Measurements from ENCODE around the gene KCTD10. TPM values are rescaled to one million over a fixed set of nuclear protein-coding genes. Genes with fewer than 3 reads are reported as not detected.

KCTD10 gene
- total and polyA plus RNA-seq, 4 donors = 4.2 to 20.1 (median 9.9) TPM

- Histone ChIP-seq H3K36me3 (ENCODE audit: control insufficient read depth in 4 of 4, insufficient read depth in 3 of 4, low read depth in 1 of 4, low read length in 3 of 4) (peaks cover 2 to 21% (median 14%) of the 10 kb centered on the region in 4 donors), H3K9me3 (ENCODE audit: control insufficient read depth in 4 of 4, low read length in 3 of 4) (no peaks in the 10 kb centered on the region), H3K27ac (ENCODE audit: low read depth in 1 of 2, low read length in 2 of 2) (no peak overlapping the region), H3K4me3 (ENCODE audit: low read depth in 1 of 3, low read length in 3 of 3) (no peak overlapping the region), H3K9ac (ENCODE audit: low read depth in 1 of 2, low read length in 2 of 2) (no peak overlapping the region), H3K27me3 (ENCODE audit: control insufficient read depth in 4 of 4, insufficient read depth in 4 of 4, low read length in 3 of 4) (no peaks in the 10 kb centered on the region), H3K4me1 (ENCODE audit: control insufficient read depth in 4 of 4, insufficient read depth in 4 of 4, low read length in 3 of 4) (peaks cover 0 to 11% (median 0%) of the 10 kb centered on the region in 4 donors)
- TF ChIP-seq NR2F2 (IDR thresholded peaks at IDR 0.05) = peak; percentile 23
- TF ChIP-seq RAD21 (IDR thresholded peaks at IDR 0.05) = no peak
- DNase-seq (ENCODE audit: low spot score) = no peak
- WGBS = 77% methylated on average over 7 of the region's 8 CpGs
These were observed 9.0 kb downstream of the KCTD10 start for GRCh38 chr12:109467978-109468676.

GRCh38 chr12:109466821-109467220, 10.3 kb downstream of the KCTD10 start:
- Histone ChIP-seq H3K9me3 (ENCODE audit: control insufficient read depth in 4 of 4, low read length in 3 of 4) (no peaks in the 10 kb centered on the region), H3K36me3 (ENCODE audit: control insufficient read depth in 4 of 4, insufficient read depth in 3 of 4, low read depth in 1 of 4, low read length in 3 of 4) (peaks cover 2 to 21% (median 14%) of the 10 kb centered on the region in 4 donors), H3K4me1 (ENCODE audit: control insufficient read depth in 4 of 4, insufficient read depth in 4 of 4, low read length in 3 of 4) (peaks cover 3 to 22% (median 8%) of the 10 kb centered on the region in 4 donors), H3K27me3 (ENCODE audit: control insufficient read depth in 4 of 4, insufficient read depth in 4 of 4, low read length in 3 of 4) (no peaks in the 10 kb centered on the region), H3K4me3 (ENCODE audit: low read depth in 1 of 3, low read length in 3 of 3) (no peak overlapping the region), H3K9ac (ENCODE audit: low read depth in 1 of 2, low read length in 2 of 2) (no peak overlapping the region), H3K27ac (ENCODE audit: low read depth in 1 of 2, low read length in 2 of 2) (no peak overlapping the region)
- no peak for DNase-seq (ENCODE audit: low spot score)
- peak in 1 of 2 donors; percentile 24 for TF ChIP-seq RXRA (IDR thresholded peaks at IDR 0.05)
- peak; percentile 15 for TF ChIP-seq NR2F2 (IDR thresholded peaks at IDR 0.05)
- TF ChIP-seq FOXA2 (IDR thresholded peaks at IDR 0.05) = no peak
- 72% methylated on average over 3 of the region's 3 CpGs for WGBS

GRCh38 chr12:109466305-109466704, 10.8 kb downstream of the KCTD10 start:
- peaks cover 6 to 27% (median 12%) of the 10 kb centered on the region in 4 donors for H3K4me1 ChIP-seq (ENCODE audit: control insufficient read depth in 4 of 4, insufficient read depth in 4 of 4, low read length in 3 of 4)
- no peaks in the 10 kb centered on the region for H3K9me3 ChIP-seq (ENCODE audit: control insufficient read depth in 4 of 4, low read length in 3 of 4)
- DNase-seq (ENCODE audit: low spot score) = no peak
- no peaks in the 10 kb centered on the region for H3K27me3 ChIP-seq (ENCODE audit: control insufficient read depth in 4 of 4, insufficient read depth in 4 of 4, low read length in 3 of 4)
- TF ChIP-seq REST (IDR thresholded peaks at IDR 0.05) (no peak), HNF4A (conservative IDR thresholded peaks at IDR 0.05) (no peak), GABPA (IDR thresholded peaks at IDR 0.05 in 1 of 2, conservative IDR thresholded peaks at IDR 0.05 in 1 of 2) (no peak), FOXA2 (IDR thresholded peaks at IDR 0.05) (no peak), YY1 (IDR thresholded peaks at IDR 0.05) (no peak), CTCF (IDR thresholded peaks at IDR 0.05; ENCODE audit: low read depth, low read length, missing input control) (no peak), SP1 (IDR thresholded peaks at IDR 0.05) (no peak), RXRA (IDR thresholded peaks at IDR 0.05) (no peak), HNF4G (IDR thresholded peaks at IDR 0.05) (no peak), ZBTB33 (IDR thresholded peaks at IDR 0.05) (no peak), MAX (IDR thresholded peaks at IDR 0.05) (no peak), JUND (IDR thresholded peaks at IDR 0.05) (no peak), FOXA1 (IDR thresholded peaks at IDR 0.05) (no peak), NR2F2 (IDR thresholded peaks at IDR 0.05) (no peak), RAD21 (IDR thresholded peaks at IDR 0.05) (no peak), ATF3 (IDR thresholded peaks at IDR 0.05) (no peak), EGR1 (IDR thresholded peaks at IDR 0.05; ENCODE audit: low read depth in 2 of 2) (no peak)
- H3K9ac ChIP-seq (ENCODE audit: low read depth in 1 of 2, low read length in 2 of 2) = no peak overlapping the region
- H3K4me3 ChIP-seq (ENCODE audit: low read depth in 1 of 3, low read length in 3 of 3) = no peak overlapping the region
- 88% methylated on average over 2 of the region's 2 CpGs for WGBS
- peaks cover 2 to 21% (median 14%) of the 10 kb centered on the region in 4 donors for H3K36me3 ChIP-seq (ENCODE audit: control insufficient read depth in 4 of 4, insufficient read depth in 3 of 4, low read depth in 1 of 4, low read length in 3 of 4)
- H3K27ac ChIP-seq (ENCODE audit: low read depth in 1 of 2, low read length in 2 of 2) = no peak overlapping the region
